ENCODE measurements around the gene TPK1.

GRCh38 chr7:144761493-144761892 is 74.4 kb downstream of the TPK1 start:
- TF ChIP-seq POLR2AphosphoS5 (IDR thresholded peaks at IDR 0.05) = no peak
- TF ChIP-seq CTCF (IDR thresholded peaks at IDR 0.05) = no peak
- TF ChIP-seq POLR2A (IDR thresholded peaks at IDR 0.05) = no peak
